Neural cell (in vitro differentiated cells): ENCODE measurements around the gene NR1H2. TPM values are rescaled to one million over a fixed set of nuclear protein-coding genes. Genes with fewer than 3 reads are reported as not detected.
A peak's percentile ranks its signal among the peaks of the same experiment; 100 is the strongest.

Experiments
- H2AFZ ChIP-seq: fragments of 200-600, 300-800 bp; sonication (generic), shearing (Covaris generic); 2 replicates; pipeline ENCODE4 v1.6.0; 2014; ENCODE audit warnings: low read depth, mild to moderate bottlenecking, antibody characterized with exemption, low read length, moderate library complexity
- H3F3A ChIP-seq: fragments of 200-600 bp; shearing (Covaris generic); 2 replicates; pipeline ENCODE4 v1.6.1; 2016; ENCODE audit warnings: mild to moderate bottlenecking, moderate library complexity, mixed read lengths, antibody characterized with exemption, low read length; ENCODE audit not compliant: insufficient read depth, poor library complexity, severe bottlenecking
- H3K27ac ChIP-seq: fragments of 200-600, 300-800 bp; sonication (generic), shearing (Covaris generic); 2 replicates; pipeline ENCODE4 v1.5.1; 2014; ENCODE audit warnings: mild to moderate bottlenecking, low read length, moderate library complexity
- H3K27me3 ChIP-seq: fragments of 300-800, 200-600 bp; sonication (generic), shearing (Covaris generic); 2 replicates; pipeline ENCODE4 v1.6.0; 2014; ENCODE audit warnings: mild to moderate bottlenecking, low read depth, low read length, moderate library complexity; ENCODE audit not compliant: insufficient read depth
- H3K36me3 ChIP-seq: fragments of 300-800, 200-600 bp; sonication (generic), shearing (Covaris generic); 2 replicates; pipeline ENCODE4 v1.5.1; 2014; ENCODE audit warnings: mild to moderate bottlenecking, antibody characterized with exemption, low read length, moderate library complexity; ENCODE audit not compliant: insufficient read depth
- H3K4me2 ChIP-seq: fragments of 300-800, 200-600 bp; sonication (generic), shearing (Covaris generic); 2 replicates; pipeline ENCODE4 v1.6.0; 2014; ENCODE audit warnings: mild to moderate bottlenecking, low read length
- H3K4me3 ChIP-seq: fragments of 300-800, 200-600 bp; sonication (generic), shearing (Covaris generic); 2 replicates; pipeline ENCODE4 v1.5.1; 2014; ENCODE audit warnings: mild to moderate bottlenecking, low read length, moderate library complexity
- H3K79me2 ChIP-seq: fragments of 200-600 bp; shearing (Covaris generic); replicated peaks from 2 replicates; pipeline ENCODE4 v1.6.0; 2014; ENCODE audit warnings: mild to moderate bottlenecking, low read length, moderate library complexity; ENCODE audit not compliant: insufficient read depth
- H3K9ac ChIP-seq: fragments of 300-800, 200-600 bp; sonication (generic), shearing (Covaris generic); 2 replicates; pipeline ENCODE4 v1.6.1; 2016; ENCODE audit warnings: mild to moderate bottlenecking, low read length, mixed read lengths
- H3K9me2 ChIP-seq: fragments of 200-600 bp; shearing (Covaris generic); 2 replicates; pipeline ENCODE4 v1.6.1; 2016; ENCODE audit warnings: mild to moderate bottlenecking, low read length, mixed read lengths; ENCODE audit not compliant: insufficient read depth
- H3K9me3 ChIP-seq: fragments of 200-600, 300-800 bp; sonication (generic), shearing (Covaris generic); 2 replicates; pipeline ENCODE4 v1.6.1; 2016; ENCODE audit warnings: mild to moderate bottlenecking, mixed run types, low read length, moderate library complexity, mixed read lengths
- H4K20me1 ChIP-seq: fragments of 200-600 bp; shearing (Covaris generic); 2 replicates; pipeline ENCODE4 v1.6.1; 2016; ENCODE audit warnings: mild to moderate bottlenecking, mixed run types; ENCODE audit not compliant: insufficient read depth
- EP300 ChIP-seq: fragments of 450-650 bp; conservative IDR thresholded peaks from 2 replicates; pipeline ENCODE4 v1.6.1; 2014; ENCODE audit warnings: antibody characterized with exemption, mild to moderate bottlenecking, moderate library complexity; ENCODE audit not compliant: poor library complexity, severe bottlenecking
- EZH2 ChIP-seq: fragments of 200-600, 300-800 bp; shearing (Covaris generic), sonication (generic); IDR thresholded peaks from 2 replicates; pipeline ENCODE4 v1.6.1; 2014; ENCODE audit warnings: antibody characterized with exemption, low read length, borderline replicate concordance, mild to moderate bottlenecking; ENCODE audit not compliant: insufficient read depth, poor library complexity, severe bottlenecking
- MXI1 ChIP-seq: fragments of 450-650 bp; conservative IDR thresholded peaks from 2 replicates; pipeline ENCODE4 v1.6.1; 2014; ENCODE audit warnings: antibody characterized with exemption, mild to moderate bottlenecking; ENCODE audit not compliant: poor library complexity, severe bottlenecking
- POLR2AphosphoS5 ChIP-seq: IDR thresholded peaks from 2 replicates; pipeline ENCODE4 v1.6.1; 2012
- RAD21 ChIP-seq: fragments of 450-650 bp; conservative IDR thresholded peaks from 2 replicates; pipeline ENCODE4 v1.6.1; 2014; ENCODE audit warnings: antibody characterized with exemption, mild to moderate bottlenecking, moderate library complexity
- SMC3 ChIP-seq: fragments of 450-650 bp; conservative IDR thresholded peaks from 2 replicates; pipeline ENCODE4 v1.6.1; 2014; ENCODE audit warnings: antibody characterized with exemption, mild to moderate bottlenecking, moderate library complexity; ENCODE audit not compliant: poor library complexity
- TAF1 ChIP-seq: IDR thresholded peaks from 2 replicates; pipeline ENCODE4 v1.6.1; 2012; ENCODE audit warnings: low read depth
- polyA plus RNA-seq: library from polyadenylated mRNA; depleted of rRNA; stranded (reverse); fragments of >200 nt; gene quantifications from 2 replicates; pipeline ENCODE4 v1.2.3, GENCODE V29; 2014
- TF ChIP-seq, protein P1 (sequence below): fragments of 450-650 bp; IDR thresholded peaks from 2 replicates; pipeline ENCODE4 v1.5.1; 2014; ENCODE audit warnings: antibody characterized with exemption, mild to moderate bottlenecking, moderate library complexity; ENCODE audit not compliant: poor library complexity, severe bottlenecking
- TF ChIP-seq, protein P2 (sequence below): IDR thresholded peaks from 2 replicates; pipeline ENCODE4 v1.6.1; 2012; ENCODE audit warnings: borderline replicate concordance

Gene NR1H2
- polyA plus RNA-seq, 1 donor from 2014 or later: 18.5 TPM

DNA sequence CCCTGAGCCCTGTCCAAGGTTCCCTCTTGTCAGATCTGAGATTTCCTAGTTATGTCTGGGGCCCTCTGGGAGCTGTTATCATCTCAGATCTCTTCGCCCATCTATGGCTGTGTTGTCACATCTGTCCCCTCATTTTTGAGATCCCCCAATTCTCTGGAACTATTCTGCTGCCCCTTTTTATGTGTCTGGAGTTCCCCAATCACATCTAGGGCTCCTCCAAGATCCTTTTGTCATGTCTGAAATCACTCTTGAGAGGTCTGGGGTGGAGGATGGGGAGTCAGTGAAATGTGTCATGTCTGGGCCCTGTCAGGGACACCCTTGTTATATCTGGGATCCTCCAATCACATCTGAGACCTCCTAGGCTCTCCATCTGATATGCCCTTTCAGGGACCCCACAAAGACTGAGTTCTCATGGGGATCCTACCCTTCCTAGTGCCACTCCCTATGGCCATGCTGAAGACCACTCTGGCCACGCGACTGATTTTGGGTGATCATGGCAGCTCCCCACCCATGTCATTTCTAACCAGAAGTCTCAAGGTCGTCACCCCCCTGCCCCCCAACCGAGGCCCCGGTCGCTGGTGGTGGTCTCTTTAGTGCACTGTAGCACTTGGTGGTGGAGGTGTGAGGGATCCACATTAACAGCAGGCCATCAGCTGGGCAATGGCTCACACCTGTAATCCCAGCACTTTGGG lies 52.7 kb downstream of the NR1H2 start:
- no peaks in the 10 kb centered on the region for H3K9me2 ChIP-seq
- H4K20me1 ChIP-seq: no peaks in the 10 kb centered on the region
- no peak overlapping the region for H3K27ac ChIP-seq
- no peaks in the 10 kb centered on the region for H3K36me3 ChIP-seq
- TF ChIP-seq SMC3 (no peak), RAD21 (no peak), EP300 (no peak), TAF1 (no peak), POLR2AphosphoS5 (no peak), MXI1 (no peak), EZH2 (no peak)
- TF ChIP-seq, protein P1, sequence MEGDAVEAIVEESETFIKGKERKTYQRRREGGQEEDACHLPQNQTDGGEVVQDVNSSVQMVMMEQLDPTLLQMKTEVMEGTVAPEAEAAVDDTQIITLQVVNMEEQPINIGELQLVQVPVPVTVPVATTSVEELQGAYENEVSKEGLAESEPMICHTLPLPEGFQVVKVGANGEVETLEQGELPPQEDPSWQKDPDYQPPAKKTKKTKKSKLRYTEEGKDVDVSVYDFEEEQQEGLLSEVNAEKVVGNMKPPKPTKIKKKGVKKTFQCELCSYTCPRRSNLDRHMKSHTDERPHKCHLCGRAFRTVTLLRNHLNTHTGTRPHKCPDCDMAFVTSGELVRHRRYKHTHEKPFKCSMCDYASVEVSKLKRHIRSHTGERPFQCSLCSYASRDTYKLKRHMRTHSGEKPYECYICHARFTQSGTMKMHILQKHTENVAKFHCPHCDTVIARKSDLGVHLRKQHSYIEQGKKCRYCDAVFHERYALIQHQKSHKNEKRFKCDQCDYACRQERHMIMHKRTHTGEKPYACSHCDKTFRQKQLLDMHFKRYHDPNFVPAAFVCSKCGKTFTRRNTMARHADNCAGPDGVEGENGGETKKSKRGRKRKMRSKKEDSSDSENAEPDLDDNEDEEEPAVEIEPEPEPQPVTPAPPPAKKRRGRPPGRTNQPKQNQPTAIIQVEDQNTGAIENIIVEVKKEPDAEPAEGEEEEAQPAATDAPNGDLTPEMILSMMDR: no peak
- TF ChIP-seq, protein P2, sequence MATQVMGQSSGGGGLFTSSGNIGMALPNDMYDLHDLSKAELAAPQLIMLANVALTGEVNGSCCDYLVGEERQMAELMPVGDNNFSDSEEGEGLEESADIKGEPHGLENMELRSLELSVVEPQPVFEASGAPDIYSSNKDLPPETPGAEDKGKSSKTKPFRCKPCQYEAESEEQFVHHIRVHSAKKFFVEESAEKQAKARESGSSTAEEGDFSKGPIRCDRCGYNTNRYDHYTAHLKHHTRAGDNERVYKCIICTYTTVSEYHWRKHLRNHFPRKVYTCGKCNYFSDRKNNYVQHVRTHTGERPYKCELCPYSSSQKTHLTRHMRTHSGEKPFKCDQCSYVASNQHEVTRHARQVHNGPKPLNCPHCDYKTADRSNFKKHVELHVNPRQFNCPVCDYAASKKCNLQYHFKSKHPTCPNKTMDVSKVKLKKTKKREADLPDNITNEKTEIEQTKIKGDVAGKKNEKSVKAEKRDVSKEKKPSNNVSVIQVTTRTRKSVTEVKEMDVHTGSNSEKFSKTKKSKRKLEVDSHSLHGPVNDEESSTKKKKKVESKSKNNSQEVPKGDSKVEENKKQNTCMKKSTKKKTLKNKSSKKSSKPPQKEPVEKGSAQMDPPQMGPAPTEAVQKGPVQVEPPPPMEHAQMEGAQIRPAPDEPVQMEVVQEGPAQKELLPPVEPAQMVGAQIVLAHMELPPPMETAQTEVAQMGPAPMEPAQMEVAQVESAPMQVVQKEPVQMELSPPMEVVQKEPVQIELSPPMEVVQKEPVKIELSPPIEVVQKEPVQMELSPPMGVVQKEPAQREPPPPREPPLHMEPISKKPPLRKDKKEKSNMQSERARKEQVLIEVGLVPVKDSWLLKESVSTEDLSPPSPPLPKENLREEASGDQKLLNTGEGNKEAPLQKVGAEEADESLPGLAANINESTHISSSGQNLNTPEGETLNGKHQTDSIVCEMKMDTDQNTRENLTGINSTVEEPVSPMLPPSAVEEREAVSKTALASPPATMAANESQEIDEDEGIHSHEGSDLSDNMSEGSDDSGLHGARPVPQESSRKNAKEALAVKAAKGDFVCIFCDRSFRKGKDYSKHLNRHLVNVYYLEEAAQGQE: no peak
- no peak overlapping the region for H3K4me2 ChIP-seq
- H3K79me2 ChIP-seq: no peaks in the 10 kb centered on the region
- peaks cover 5% of the 10 kb centered on the region for H3K27me3 ChIP-seq
- no peak overlapping the region for H2AFZ ChIP-seq
- H3K9ac ChIP-seq: no peak overlapping the region
- no peak overlapping the region for H3K4me3 ChIP-seq
- no peaks in the 10 kb centered on the region for H3K9me3 ChIP-seq
- no peaks in the 10 kb centered on the region for H3F3A ChIP-seq

DNA sequence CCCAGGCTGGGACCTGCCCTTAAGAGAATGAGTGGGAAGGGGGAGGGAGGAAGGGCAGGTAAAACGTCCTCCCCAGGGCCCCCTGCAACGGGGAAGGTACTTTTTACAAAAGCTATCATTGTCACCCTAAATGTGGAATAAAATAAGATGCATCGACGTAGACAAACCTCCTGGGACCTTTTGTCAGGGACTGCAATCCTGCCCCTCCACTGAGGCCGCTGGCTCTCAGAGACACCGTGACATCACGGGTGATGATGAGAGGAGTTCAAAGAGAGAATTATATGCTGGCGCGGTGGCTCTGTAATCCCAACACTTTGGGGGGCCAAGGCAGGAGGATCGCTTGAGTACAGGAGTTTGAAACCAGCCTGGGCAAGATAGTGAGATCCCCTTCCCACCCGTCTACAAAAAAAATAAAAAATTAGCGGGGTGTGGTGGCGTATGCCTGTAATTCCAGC lies 54.7 kb downstream of the NR1H2 start:
- TF ChIP-seq EZH2 (no peak), POLR2AphosphoS5 (no peak), EP300 (no peak), MXI1 (no peak), SMC3 (no peak), TAF1 (no peak), RAD21 (no peak)
- TF ChIP-seq, protein P1: no peak
- TF ChIP-seq, protein P2: no peak
- Histone ChIP-seq H3K9me2 (no peaks in the 10 kb centered on the region), H3K4me3 (peak overlapping the region; percentile 76), H3K27ac (no peak overlapping the region), H4K20me1 (no peaks in the 10 kb centered on the region), H3K27me3 (peaks cover 5% of the 10 kb centered on the region), H3K36me3 (no peaks in the 10 kb centered on the region), H3F3A (no peaks in the 10 kb centered on the region), H3K9me3 (no peaks in the 10 kb centered on the region), H2AFZ (no peak overlapping the region), H3K9ac (peak overlapping the region; percentile 62), H3K4me2 (no peak overlapping the region), H3K79me2 (no peaks in the 10 kb centered on the region)
